HG03460 (cell line): ENCODE measurements around the gene HELQ.

Experiments used
- ATAC-seq: cut with Tn5 transposase; IDR thresholded peaks from one replicate; pipeline ENCODE4 v1.9.1; 2021; ENCODE audit not compliant: unreplicated experiment

The HELQ gene

GRCh38 chr4:83371235-83371634, 84.4 kb downstream of the HELQ start:
- no peak for ATAC-seq

- no peak for ATAC-seq
Observed at GRCh38 chr4:83370640-83370906, 85.0 kb downstream of the HELQ start.

GRCh38 chr4:83369831-83370639, 85.6 kb downstream of the HELQ start:
- ATAC-seq: no peak

GRCh38 chr4:83364312-83364711, 91.3 kb downstream of the HELQ start:
- ATAC-seq: no peak

GRCh38 chr4:83362492-83363329, 92.9 kb downstream of the HELQ start:
- no peak for ATAC-seq

- ATAC-seq: no peak
Observed at GRCh38 chr4:83361416-83362103, 94.1 kb downstream of the HELQ start.

GRCh38 chr4:83360018-83360417, 95.6 kb downstream of the HELQ start:
- ATAC-seq: no peak

- no peak for ATAC-seq
Observed at GRCh38 chr4:83358410-83358809, 97.2 kb downstream of the HELQ start.
